Adrenal gland (tissue), 12 donors: ENCODE data around the gene VPS36. TPM values are rescaled to one million over a fixed set of nuclear protein-coding genes. Genes with fewer than 3 reads are reported as not detected.
"Not testable (repeated sequence)": the region's sequence is repeated elsewhere in the genome, so short reads cannot be mapped to it uniquely, and the experiment has no call there.

Experiments used
- DNase-seq, 7 donors: peaks; one replicate each; pipeline ENCODE4 v3.0.0-alpha.2; 2019 to 2020
- H3K27ac ChIP-seq, 5 donors: fragments of 200-600 bp; sonication (generic) in 4 of 5; 1 replicate in 3 of 5; 2 replicates in 2 of 5; pipeline versions ENCODE4 v1.5.1 to v1.8.0; 2016 to 2020; ENCODE audit warnings: mild to moderate bottlenecking in 1 of 5
- H3K27me3 ChIP-seq: fragments of 200-600 bp; 2 replicates; pipeline ENCODE4 v1.8.0; 2021
- H3K36me3 ChIP-seq, 2 donors: fragments of 200-600 bp; replicated peaks in 1 of 2; 1 replicate in 1 of 2; 2 replicates in 1 of 2; pipeline versions ENCODE4 v1.5.1 to v1.8.0; 2018 to 2022
- H3K4me1 ChIP-seq, 2 donors: fragments of 200-600 bp; replicated peaks in 1 of 2; 1 replicate in 1 of 2; 2 replicates in 1 of 2; pipeline versions ENCODE4 v1.5.1 to v1.8.0; 2018 to 2021
- H3K4me3 ChIP-seq, 4 donors: fragments of 200-600 bp; sonication (generic) in 3 of 4; one replicate each; pipeline ENCODE4 v1.5.1; 2016 to 2018
- H3K9me3 ChIP-seq, 3 donors: fragments of 200-600 bp; sonication (generic) in 1 of 3; replicated peaks in 1 of 3; 1 replicate in 2 of 3; 2 replicates in 1 of 3; pipeline versions ENCODE4 v1.5.1 to v1.8.0; 2016 to 2021
- POLR2A ChIP-seq, 2 donors: fragments of 450-650 bp; IDR thresholded peaks; one replicate each; pipeline ENCODE4 v1.6.1; 2017; ENCODE audit warnings: antibody characterized with exemption in 2 of 2, mild to moderate bottlenecking in 2 of 2, moderate library complexity in 1 of 2
- WGBS, 4 donors: extraction: QIAGEN DNeasy Blood & Tissue Kit in 2 of 4; methylation state at CpG; one replicate each; pipeline versions ENCODE4 v1.1.5 to v1.1.7; 2013 to 2017; 5-methylcytosine and 5-hydroxymethylcytosine counted together
- intact Hi-C, 2 donors: fragments of 100-400 bp; cut with DNase I; formaldehyde crosslinking; loops; one replicate each; pipeline versions ENCODE4 v1.14.1 to v1.15.0; 2022 to 2023
- polyA plus RNA-seq, 3 donors: library from polyadenylated mRNA; stranded (reverse); fragments of 200-250 nt in 2 of 3; fragments of 350-450 nt in 1 of 3; fragmentation: Illumina TruSeq in 1 of 3; extraction: RNeasy Lipid Tissue Mini Kit (QIAGEN cat#74804) in 1 of 3; gene quantifications; one replicate each; pipeline ENCODE4 v1.2.3, GENCODE V29; 2013 to 2014
- total RNA-seq, 9 donors: library from RNA; depleted of rRNA in 4 of 9; stranded (reverse); fragments of >200 nt in 4 of 9; fragments of 120-200 nt in 1 of 9; fragmentation: NEBNext Ultra II Directional in 1 of 9; extraction: Animal tissue kit (Norgen Biotek cat#: 25700) in 1 of 9; gene quantifications; one replicate each; pipeline versions ENCODE4 v1.1.0 to v1.2.4, GENCODE V29; 2013 to 2023
- TF ChIP-seq, protein P1 (sequence below), 6 experiments: fragments of 450-650 bp in 4 of 6; fragments of 200-600 bp in 2 of 6; sonication (generic) in 1 of 6; IDR thresholded peaks; 1 replicate in 5 of 6; 2 replicates in 1 of 6; pipeline versions ENCODE4 v1.5.1 to v1.8.0; 2016 to 2021; ENCODE audit warnings: antibody characterized with exemption in 6 of 6, mild to moderate bottlenecking in 2 of 6, moderate library complexity in 1 of 6
- donor health status: healthy with polysubstance abuse.
- donor health status: Bipolar disorder and iron deficiency.
- donor health status: DM: yes; HTN: yes; CAD: no.
- donor health status: DM: no; HTN: no; CAD: no.
- donor health status: DM: no; HTN: no; CAD: no.
- donor health status: DM: yes; HTN: yes; CAD: no.

VPS36 gene
- total and polyA plus RNA-seq, 12 donors = 12.6 to 54.7 (median 29.8) TPM

DNA sequence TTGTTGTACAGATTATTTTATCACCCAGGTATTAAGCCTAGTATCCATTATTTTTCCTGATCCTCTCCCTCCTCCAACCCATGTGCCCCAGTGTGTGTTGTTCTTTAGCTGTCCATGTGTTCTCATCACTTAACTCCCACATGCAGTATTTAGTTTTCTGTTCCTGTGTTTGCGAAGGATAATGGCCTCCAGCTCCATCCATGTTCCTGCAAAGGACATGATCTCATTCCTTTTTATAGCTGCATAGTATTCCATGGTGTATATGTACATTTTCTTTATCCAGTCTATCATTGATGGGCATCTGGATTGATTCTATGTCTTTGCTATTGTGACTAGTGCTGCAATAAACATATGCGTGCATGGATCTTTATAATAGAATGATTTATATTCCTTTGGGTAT lies 18.1 kb upstream of the VPS36 start:
- H3K9me3 ChIP-seq, DNase-seq, H3K4me1 ChIP-seq, H3K4me3 ChIP-seq, H3K27me3 ChIP-seq, H3K27ac ChIP-seq, intact Hi-C loops: not testable (repeated sequence)
- WGBS, 4 donors = 93 to 100% (median 97%) methylated on average over 2 of the region's 2 CpGs
- peaks cover 0 to 16% of the 10 kb centered on the region in 2 donors for H3K36me3 ChIP-seq

DNA sequence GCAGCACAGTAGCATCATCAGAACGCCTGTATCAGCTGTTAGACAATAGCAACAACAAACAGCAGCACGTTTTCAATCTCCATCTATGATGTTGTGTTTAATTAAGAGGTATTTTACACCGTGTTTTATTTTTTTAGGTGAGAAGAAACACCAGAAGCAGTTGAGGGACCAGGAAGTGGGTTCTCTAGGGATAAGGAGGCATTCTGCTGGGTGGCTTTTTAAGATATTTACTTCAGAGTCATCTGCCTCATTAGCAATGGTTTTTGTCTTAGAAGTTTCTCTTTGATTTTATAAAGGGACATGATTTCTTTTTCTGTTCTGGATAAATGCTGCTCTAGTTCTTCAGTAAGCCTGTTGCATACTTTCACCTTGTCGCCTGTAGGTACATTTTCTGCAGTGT lies 13.1 kb upstream of the VPS36 start:
- H3K9me3 ChIP-seq = no peaks in the 10 kb centered on the region
- TF ChIP-seq POLR2A (IDR thresholded peaks at IDR 0.05) = no peak
- TF ChIP-seq, protein P1, sequence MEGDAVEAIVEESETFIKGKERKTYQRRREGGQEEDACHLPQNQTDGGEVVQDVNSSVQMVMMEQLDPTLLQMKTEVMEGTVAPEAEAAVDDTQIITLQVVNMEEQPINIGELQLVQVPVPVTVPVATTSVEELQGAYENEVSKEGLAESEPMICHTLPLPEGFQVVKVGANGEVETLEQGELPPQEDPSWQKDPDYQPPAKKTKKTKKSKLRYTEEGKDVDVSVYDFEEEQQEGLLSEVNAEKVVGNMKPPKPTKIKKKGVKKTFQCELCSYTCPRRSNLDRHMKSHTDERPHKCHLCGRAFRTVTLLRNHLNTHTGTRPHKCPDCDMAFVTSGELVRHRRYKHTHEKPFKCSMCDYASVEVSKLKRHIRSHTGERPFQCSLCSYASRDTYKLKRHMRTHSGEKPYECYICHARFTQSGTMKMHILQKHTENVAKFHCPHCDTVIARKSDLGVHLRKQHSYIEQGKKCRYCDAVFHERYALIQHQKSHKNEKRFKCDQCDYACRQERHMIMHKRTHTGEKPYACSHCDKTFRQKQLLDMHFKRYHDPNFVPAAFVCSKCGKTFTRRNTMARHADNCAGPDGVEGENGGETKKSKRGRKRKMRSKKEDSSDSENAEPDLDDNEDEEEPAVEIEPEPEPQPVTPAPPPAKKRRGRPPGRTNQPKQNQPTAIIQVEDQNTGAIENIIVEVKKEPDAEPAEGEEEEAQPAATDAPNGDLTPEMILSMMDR (IDR thresholded peaks at IDR 0.05) = no peak
- WGBS, 4 donors = 84 to 90% (median 87%) methylated on average over 4 of the region's 4 CpGs

DNA sequence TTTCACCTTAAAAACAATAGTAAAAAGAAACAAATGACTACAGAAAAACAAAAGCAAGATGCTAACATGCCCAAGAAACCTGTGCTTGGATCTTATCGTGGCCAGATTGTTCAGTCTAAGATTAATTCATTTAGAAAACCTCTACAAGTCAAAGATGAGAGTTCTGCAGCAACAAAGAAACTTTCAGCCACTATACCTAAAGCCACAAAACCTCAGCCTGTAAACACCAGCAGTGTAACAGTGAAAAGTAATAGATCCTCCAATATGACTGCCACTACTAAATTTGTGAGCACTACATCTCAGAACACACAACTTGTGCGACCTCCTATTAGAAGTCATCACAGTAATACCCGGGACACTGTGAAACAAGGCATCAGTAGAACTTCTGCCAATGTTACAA lies 10.8 kb upstream of the VPS36 start:
- TF ChIP-seq, protein P1 (IDR thresholded peaks at IDR 0.05) = no peak
- no peak for TF ChIP-seq POLR2A (IDR thresholded peaks at IDR 0.05)
- H3K9me3 ChIP-seq = no peaks in the 10 kb centered on the region
- no peaks in the 10 kb centered on the region for H3K27me3 ChIP-seq
- intact Hi-C loops = no loop called here
- H3K4me1 ChIP-seq = peaks cover 0 to 7% of the 10 kb centered on the region in 2 donors
- no peak overlapping the region for H3K27ac ChIP-seq
- WGBS, 4 donors = 72 to 89% (median 88%) methylated on average over 3 of the region's 3 CpGs
- peaks cover 0 to 37% of the 10 kb centered on the region in 2 donors for H3K36me3 ChIP-seq
- no peak overlapping the region for H3K4me3 ChIP-seq
- no peak for DNase-seq

More for the DNA sequence above, 13.1 kb upstream of the VPS36 start:
- H3K4me1 ChIP-seq = no peaks in the 10 kb centered on the region
- H3K36me3 ChIP-seq = peaks cover 0 to 38% of the 10 kb centered on the region in 2 donors
- intact Hi-C loops = no loop called here
- H3K27ac ChIP-seq = no peak overlapping the region
- H3K27me3 ChIP-seq = no peaks in the 10 kb centered on the region
- DNase-seq = no peak
- no peak overlapping the region for H3K4me3 ChIP-seq

DNA sequence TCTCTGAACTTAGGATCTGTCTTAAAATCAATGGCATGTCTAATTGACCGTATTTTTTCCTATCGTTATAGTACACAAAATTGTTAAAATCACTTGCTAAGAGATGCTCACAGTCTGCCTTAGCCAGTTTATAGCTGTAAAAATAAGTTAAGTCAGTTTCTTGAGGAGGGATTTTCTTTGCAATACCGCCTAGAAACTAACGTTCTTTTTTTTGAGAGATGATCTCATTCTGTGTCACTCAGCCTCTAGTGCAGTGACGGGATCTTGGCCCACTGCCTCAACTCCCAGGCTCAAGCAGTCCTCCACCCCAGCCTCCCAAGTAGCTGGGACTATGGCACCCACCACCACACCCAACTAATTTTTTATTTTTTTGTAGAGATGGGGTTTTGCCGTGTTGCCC lies 9.2 kb upstream of the VPS36 start:
- TF ChIP-seq, protein P1 (IDR thresholded peaks at IDR 0.05) = no peak
- TF ChIP-seq POLR2A (IDR thresholded peaks at IDR 0.05) = no peak
- Histone ChIP-seq H3K4me1 (peaks cover 0 to 10% of the 10 kb centered on the region in 2 donors), H3K27me3 (no peaks in the 10 kb centered on the region), H3K27ac (no peak overlapping the region), H3K4me3 (no peak overlapping the region), H3K9me3 (no peaks in the 10 kb centered on the region), H3K36me3 (peaks cover 0 to 24% of the 10 kb centered on the region in 2 donors)
- DNase-seq = peak in 2 of 7 donors; percentile 16 to 27
- intact Hi-C loops = loop anchor here in 1 of 2 donors (10.0 kb wide), 1 partner anchor 115 kb away; no protein-coding TSS in a partner anchor
- 67 to 83% (median 72%) methylated on average over 6 of the region's 6 CpGs for WGBS, 4 donors

DNA sequence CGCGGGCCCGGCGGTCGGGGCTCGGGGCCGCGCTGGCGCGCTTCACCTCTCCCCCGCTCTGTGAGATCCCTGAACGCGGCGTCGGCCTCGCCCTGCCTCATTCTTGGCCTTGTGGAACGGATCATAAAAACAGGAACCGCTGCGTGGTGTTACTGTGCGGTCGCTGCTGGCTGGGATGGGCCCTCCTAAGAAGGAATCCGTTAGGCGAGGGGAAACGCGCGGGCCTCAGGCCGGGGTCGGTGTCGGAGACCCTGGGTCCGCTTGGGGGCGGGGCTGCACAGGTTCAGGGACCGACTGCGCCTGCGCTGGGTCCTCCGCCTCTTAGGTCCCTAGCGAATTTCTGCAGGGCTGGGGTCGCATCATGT lies 5.2 kb upstream of the VPS36 start:
- no peak for TF ChIP-seq POLR2A (IDR thresholded peaks at IDR 0.05)
- TF ChIP-seq, protein P1 (IDR thresholded peaks at IDR 0.05) = no peak
- H3K27me3 ChIP-seq = no peaks in the 10 kb centered on the region

More for the DNA sequence above, 5.2 kb upstream of the VPS36 start:
- H3K4me3 ChIP-seq = peak overlapping the region; percentile 53 to 95 (median 61)
- H3K36me3 ChIP-seq = peaks cover 0 to 2% of the 10 kb centered on the region in 2 donors
- WGBS, 4 donors = 0 to 4% (median 1%) methylated on average over 4 to 37 of the region's 37 CpGs
- peak; percentile 53 to 79 (median 75) for DNase-seq
- no peaks in the 10 kb centered on the region for H3K9me3 ChIP-seq
- H3K27ac ChIP-seq = peak overlapping the region; percentile 87 to 100 (median 92)
- intact Hi-C loops = loop anchor here in 1 of 2 donors (10.0 kb wide), 1 partner anchor 111 kb away; no protein-coding TSS in a partner anchor
- peaks cover 3 to 23% of the 10 kb centered on the region in 2 donors for H3K4me1 ChIP-seq
